SHP77 (cell line): ENCODE measurements around the gene TNK2.
"Not testable (repeated sequence)": the region's sequence is repeated elsewhere in the genome, so short reads cannot be mapped to it uniquely, and the experiment has no call there.

Source experiments
- DNase-seq, 2 experiments: peaks; one replicate each; lab custom pipeline; 2025; lab: John Stamatoyannopoulos, UW

TNK2 gene

DNA sequence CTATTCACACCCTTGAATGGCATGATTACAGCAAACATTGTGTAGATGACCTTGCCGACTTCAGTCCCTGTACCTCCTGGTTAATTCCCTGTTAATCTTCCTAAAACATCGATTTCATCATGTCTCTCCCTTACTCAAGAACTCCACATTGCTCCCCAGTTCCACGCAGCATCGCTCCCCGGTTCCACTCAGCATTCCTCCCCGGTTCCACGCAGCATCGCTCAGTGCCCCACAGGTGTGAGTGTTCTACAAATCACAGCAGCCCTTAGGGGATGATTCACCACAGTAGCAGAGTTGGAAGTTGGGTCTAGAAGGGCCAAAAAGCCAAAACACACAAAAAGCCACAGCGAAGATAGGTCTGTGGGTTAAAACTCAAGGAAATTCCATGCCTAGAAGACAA lies 8.6 kb upstream of the TNK2 start:
- no peak for DNase-seq

GRCh38 chr3:195916291-195916690 lies 7.9 kb upstream of the TNK2 start:
- DNase-seq, result no peak

GRCh38 chr3:195914648-195915473 lies 6.5 kb upstream of the TNK2 start:
- DNase-seq, result no peak

GRCh38 chr3:195914146-195914545 lies 5.8 kb upstream of the TNK2 start:
- DNase-seq, result not testable (repeated sequence)

DNA sequence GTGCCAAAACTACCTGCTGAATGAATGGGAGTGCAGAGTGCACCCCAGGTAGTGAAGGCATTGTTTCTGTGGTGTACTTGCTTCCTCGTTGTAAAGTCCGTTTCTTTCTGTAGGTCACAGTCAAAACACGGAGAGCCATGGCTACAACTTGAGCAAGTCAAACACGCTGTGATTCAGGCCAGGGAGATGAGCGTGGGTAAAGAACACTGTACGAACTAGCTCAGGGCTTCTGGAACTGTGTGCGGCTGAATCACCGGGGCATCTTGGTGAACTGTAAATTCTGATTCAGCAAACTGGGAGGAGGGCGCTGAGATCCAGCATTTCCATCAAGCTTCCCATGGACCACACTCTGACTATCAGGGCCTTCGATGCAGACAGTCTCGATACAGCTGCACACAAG lies 5.0 kb upstream of the TNK2 start:
- no peak for DNase-seq

GRCh38 chr3:195911946-195912270 lies 3.6 kb upstream of the TNK2 start:
- DNase-seq, result no peak

DNA sequence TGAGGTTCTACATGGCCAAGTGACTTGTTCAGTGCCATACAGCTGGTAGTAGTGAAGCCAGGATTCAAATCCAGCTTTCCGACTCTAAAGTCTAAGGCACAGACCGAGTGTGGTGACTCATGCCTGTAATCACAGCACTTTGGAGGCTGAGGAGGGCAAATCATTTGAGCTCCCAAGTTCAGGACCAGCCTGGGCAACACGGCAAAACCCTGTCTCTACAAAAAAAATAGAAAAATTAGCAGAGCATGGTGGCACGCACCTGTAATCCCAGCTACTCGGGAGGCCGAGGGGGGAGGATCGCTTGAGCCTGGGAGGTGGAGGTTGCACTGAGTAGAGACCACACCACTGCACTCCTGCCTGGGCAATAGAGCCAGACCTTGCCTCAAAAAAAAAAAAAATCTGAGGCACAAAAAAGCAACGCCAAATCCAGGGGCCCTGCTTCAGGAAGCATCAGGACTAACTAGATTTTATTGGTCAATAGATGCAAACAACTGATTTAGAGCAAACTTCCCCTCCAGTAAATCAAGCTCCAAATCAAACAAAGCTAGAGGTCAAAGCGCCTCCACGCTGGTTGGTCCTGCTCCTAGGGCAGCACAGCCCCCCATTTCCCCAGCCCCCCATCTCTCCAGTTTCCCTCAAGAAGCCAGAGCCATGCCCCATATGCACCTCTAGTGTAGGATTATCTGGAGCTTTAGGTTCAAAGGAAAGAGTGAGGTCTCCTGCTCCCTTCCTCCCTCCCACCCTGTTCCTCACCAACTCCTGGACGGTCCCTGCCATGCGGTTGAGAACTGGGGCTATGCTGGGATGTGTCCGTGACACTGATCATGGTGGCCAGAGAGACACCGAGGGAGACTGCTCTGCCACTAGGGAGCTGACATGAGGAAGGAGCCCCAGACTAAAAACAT lies 2.9 kb upstream of the TNK2 start:
- no peak for DNase-seq

GRCh38 chr3:195910499-195910845 lies 2.1 kb upstream of the TNK2 start:
- DNase-seq, result no peak

GRCh38 chr3:195909644-195910498 lies 1.5 kb upstream of the TNK2 start:
- peak in 1 of 2 experiments; percentile 44 for DNase-seq

DNA sequence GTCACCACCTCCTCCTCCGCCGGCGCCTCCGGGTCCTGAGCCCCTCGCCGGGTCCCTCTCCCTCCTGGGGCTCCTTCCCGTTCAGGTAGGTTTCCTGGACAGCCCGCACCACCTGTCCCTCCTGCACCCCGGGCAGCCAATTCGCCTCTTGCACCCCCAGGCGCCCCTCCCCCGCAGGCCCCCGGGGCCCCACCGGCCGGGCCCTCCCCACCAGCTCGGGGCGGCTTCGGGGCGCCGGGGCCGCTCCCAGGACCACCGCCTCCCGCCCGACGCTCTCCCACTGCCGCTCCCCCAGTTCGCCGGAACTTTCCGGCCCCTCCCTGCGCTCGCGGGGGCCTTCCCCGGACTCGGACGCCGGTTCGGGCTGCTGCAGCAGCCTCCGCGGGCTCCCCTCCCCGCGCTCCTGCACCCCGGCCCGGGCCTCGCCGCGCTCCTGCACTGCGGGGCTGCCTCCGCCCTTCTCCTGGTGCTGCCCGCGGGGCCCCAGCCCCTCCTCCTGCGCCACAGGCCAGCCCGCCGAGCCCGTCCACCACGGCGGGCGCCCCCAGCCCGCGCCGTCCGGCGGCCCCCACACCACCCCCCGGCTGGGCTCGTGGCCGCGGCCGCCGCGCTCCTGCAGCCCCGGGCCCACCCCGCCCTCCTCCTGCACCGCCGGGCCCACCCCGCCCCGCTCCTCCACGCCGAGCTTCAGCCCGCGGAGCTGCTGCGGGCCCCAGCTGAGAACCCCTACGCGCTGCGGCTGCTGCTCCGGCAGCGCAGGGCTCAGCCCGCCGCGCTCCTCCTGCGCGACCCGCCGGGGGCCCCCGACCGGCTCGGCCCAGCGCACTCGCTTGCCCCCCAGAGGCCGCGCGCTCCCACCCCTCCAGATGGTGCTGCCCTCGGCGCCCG lies 587 bp upstream of the TNK2 start:
- no peak for DNase-seq

- DNase-seq, result no peak
Measured at GRCh38 chr3:195907684-195907933, 742 bp downstream of the TNK2 start.

- peak in 1 of 2 experiments; percentile 44 for DNase-seq
Measured at GRCh38 chr3:195906865-195907683, 1.3 kb downstream of the TNK2 start.

GRCh38 chr3:195905970-195906864 lies 2.1 kb downstream of the TNK2 start:
- no peak for DNase-seq

DNA sequence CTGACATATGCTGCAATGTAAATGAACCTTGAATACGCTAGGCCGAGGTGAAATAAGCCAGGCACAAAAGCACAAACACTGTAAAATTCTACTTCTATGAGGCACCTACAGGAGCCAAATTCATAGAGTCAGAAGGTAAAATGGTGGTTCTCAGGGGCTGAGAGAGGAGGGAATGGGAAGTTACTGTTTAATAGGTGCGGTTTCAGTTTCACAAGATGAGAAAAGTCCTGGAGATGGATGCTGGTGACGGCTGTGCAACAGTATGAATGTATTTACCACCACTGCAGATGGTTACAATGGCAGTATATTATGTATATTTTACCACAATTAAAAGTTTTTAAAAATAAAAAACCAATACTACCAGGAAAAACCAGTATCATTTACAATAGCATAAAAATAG lies 4.0 kb downstream of the TNK2 start:
- no peak for DNase-seq

DNA sequence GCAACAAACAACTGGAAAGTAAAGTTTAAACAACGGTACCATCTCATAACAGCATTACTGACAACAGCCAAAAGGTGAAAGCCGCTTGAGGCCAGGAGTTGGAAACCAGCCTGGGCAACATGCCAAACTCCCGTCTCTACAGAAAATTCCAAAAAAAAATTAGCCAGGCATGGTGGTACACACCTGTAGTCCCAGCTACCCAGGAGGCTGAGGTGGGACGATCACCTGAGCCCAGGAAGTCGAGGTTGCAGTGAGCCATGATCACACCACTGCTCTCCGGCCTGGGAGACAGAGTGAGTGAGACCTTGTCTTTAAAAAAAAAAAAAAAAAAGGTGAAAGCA lies 4.4 kb downstream of the TNK2 start:
- DNase-seq, result no peak

DNA sequence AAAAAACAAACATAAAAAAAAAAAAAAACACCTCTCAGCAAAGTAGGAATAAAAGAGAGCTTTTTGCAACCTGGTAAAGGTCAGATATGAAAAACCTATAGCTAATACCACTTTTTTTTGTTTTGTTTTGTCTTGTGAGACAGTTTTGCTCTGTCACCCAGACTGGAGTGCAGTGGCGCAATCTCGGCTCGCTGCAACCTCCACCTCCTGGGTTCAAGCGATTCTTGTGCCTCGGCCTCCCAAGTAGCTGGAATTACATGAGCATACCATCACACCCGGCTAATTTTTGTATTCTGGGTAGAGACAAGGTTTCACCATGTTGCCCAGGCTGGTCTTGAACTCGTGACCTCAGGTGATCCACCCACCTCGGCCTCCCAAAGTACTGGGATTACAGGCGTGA lies 5.7 kb downstream of the TNK2 start:
- not testable (repeated sequence) for DNase-seq

DNA sequence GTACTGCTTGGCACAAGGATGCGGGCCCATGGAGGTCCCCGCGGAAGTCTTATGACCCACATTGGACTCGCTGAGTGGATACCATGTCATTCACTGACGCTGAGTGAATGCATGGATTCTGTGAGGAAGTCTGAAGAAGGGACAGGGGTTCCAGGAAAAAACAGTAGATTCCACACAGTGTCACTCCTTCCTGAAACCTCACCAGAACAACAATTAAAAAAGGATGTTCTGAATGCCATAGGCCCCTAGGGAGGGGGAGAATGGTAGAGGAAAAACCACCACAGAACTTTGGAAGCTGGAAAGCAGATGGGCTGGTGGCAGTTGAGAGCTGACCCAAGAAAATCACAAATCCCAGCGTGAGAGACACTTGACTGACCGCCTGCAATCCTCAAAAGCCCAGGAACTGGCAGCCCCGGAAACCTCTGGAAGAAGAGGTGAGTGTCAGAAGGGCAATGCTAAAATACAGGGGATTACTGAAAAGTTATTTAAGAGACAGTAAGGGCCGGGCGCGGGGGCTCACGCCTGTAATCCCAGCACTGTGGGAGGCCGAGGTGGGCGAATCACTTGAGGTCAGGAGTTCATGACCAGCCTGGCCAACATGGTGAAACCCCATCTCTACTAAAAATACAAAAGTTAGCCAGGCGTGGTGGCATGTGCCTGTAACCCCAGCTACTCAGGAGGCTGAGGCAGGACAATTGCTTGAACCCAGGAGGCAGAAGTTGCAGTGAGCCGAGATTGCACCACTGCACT lies 6.3 kb downstream of the TNK2 start:
- DNase-seq, result not testable (repeated sequence)

GRCh38 chr3:195900436-195901355 lies 7.7 kb downstream of the TNK2 start:
- no peak for DNase-seq
